CD4-positive, alpha-beta T cell treated with Interferon alpha-2 for 1 hour (primary cell): ENCODE data around the gene SLC38A7.
A peak's percentile ranks its signal among the peaks of the same experiment; 100 is the strongest.
"Not testable (repeated sequence)": the region's sequence is repeated elsewhere in the genome, so short reads cannot be mapped to it uniquely, and the experiment has no call there.

Experiments used
- DNase-seq, 2 donors: peaks; one replicate each; pipeline ENCODE4 v3.0.0-alpha.2; 2020 to 2022

The SLC38A7 gene

GRCh38 chr16:58678269-58678668 is 6.3 kb downstream of the SLC38A7 start:
- DNase-seq, result no peak

- DNase-seq, result no peak
Measured at GRCh38 chr16:58670946-58671583, 13.5 kb downstream of the SLC38A7 start.

GRCh38 chr16:58670177-58670576 is 14.4 kb downstream of the SLC38A7 start:
- DNase-seq, result no peak

GRCh38 chr16:58665200-58665599 is 19.4 kb downstream of the SLC38A7 start:
- no peak for DNase-seq

GRCh38 chr16:58661199-58661830 is 23.3 kb downstream of the SLC38A7 start:
- peak; percentile 36 for DNase-seq

- DNase-seq, result not testable (repeated sequence)
Measured at GRCh38 chr16:58659911-58660310, 24.7 kb downstream of the SLC38A7 start.

GRCh38 chr16:58658796-58659211 is 25.8 kb downstream of the SLC38A7 start:
- no peak for DNase-seq

- DNase-seq, result no peak
Measured at GRCh38 chr16:58656899-58657298, 27.7 kb downstream of the SLC38A7 start.

GRCh38 chr16:58655215-58655596 is 29.4 kb downstream of the SLC38A7 start:
- DNase-seq, result no peak

GRCh38 chr16:58654560-58655214 is 29.9 kb downstream of the SLC38A7 start:
- no peak for DNase-seq

- no peak for DNase-seq
Measured at GRCh38 chr16:58652741-58653140, 31.8 kb downstream of the SLC38A7 start.

GRCh38 chr16:58651965-58652348 is 32.6 kb downstream of the SLC38A7 start:
- no peak for DNase-seq

GRCh38 chr16:58649707-58650106 is 34.9 kb downstream of the SLC38A7 start:
- DNase-seq, result no peak

GRCh38 chr16:58647107-58647506 is 37.5 kb downstream of the SLC38A7 start:
- no peak for DNase-seq

- no peak for DNase-seq
Measured at GRCh38 chr16:58644765-58645487, 39.6 kb downstream of the SLC38A7 start.

GRCh38 chr16:58644108-58644507 is 40.5 kb downstream of the SLC38A7 start:
- no peak for DNase-seq

GRCh38 chr16:58640949-58641348 is 43.6 kb downstream of the SLC38A7 start:
- no peak for DNase-seq

GRCh38 chr16:58639836-58640235 is 44.7 kb downstream of the SLC38A7 start:
- DNase-seq, result no peak

- no peak for DNase-seq
Measured at GRCh38 chr16:58639230-58639629, 45.3 kb downstream of the SLC38A7 start.

GRCh38 chr16:58638148-58639036 is 46.2 kb downstream of the SLC38A7 start:
- DNase-seq, result no peak

- not testable (repeated sequence) for DNase-seq
Measured at GRCh38 chr16:58637021-58637420, 47.5 kb downstream of the SLC38A7 start.

GRCh38 chr16:58636466-58636865 is 48.1 kb downstream of the SLC38A7 start:
- no peak for DNase-seq

GRCh38 chr16:58635502-58635901 is 49.1 kb downstream of the SLC38A7 start:
- no peak for DNase-seq
